ENCODE measurements around the gene ODF2. TPM values are rescaled to one million over a fixed set of nuclear protein-coding genes. Genes with fewer than 3 reads are reported as not detected.

The ODF2 gene
- total and polyA plus RNA-seq, 2 donors (not counting 3 experiments of a cell fraction or from before 2014, with no cell fraction given), result 16.7 to 49.5 TPM

DNA sequence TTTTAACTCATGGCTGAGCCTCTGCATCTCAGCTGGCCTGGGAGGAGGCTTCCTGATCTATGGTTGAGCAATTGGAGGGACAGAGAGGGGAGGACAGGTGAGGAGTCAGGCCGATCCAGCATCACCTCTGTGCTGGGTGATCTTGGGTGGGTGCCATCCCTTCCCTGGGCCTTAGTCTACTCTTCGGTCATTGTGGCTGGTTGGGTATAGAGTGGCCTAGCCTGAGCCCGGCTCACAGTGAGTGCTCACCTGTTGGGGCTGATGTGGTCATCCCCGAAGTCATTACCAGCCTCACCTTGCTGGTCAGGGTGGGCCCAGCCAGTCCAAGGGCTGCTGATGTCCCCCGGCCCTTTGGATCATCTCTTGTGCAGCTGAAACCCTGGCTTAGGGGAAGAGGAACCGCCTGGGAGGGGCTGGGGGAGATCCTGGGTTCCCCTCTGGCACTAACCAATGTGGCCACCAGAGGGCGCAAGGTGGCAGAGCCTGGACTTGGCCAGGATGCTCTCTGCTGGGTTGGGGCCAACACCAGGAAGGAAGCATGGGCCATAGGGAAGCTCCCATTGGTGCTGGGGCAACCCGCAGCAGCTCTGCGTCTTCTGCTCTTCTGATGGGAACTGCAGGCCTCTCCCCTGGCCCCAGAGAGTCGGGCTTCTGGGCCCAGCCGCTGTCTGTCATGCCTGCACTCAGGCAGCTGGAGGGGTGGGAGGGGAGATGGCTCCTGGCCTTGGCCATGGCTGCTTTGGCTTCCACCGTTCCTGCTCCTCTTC, 17.3 kb upstream of the ODF2 start:
- peak overlapping the region; percentile 46 for H2AFZ ChIP-seq (ENCODE audit: low read depth, low read length)
- FAIRE-seq (peak; percentile 98), DNase-seq (ENCODE audit: low read depth, low spot score) (peak; percentile 78)
- H3K27me3 ChIP-seq (ENCODE audit: control insufficient read depth in 2 of 2, insufficient read depth in 2 of 2, low read length in 2 of 2), result no peaks in the 10 kb centered on the region
- peaks cover 2% of the 10 kb centered on the region for H3K4me1 ChIP-seq (ENCODE audit: control insufficient read depth, extremely low read depth, insufficient read depth, low read length)
- no peak for TF ChIP-seq FOS (IDR thresholded peaks at IDR 0.05; ENCODE audit: borderline replicate concordance, insufficient read depth, low read length)
- TF ChIP-seq, protein P1, sequence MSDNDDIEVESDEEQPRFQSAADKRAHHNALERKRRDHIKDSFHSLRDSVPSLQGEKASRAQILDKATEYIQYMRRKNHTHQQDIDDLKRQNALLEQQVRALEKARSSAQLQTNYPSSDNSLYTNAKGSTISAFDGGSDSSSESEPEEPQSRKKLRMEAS (IDR thresholded peaks at IDR 0.05; ENCODE audit: insufficient read depth, insufficient read length), result no peak
- no peak for TF ChIP-seq GATA2 (IDR thresholded peaks at IDR 0.05; ENCODE audit: insufficient read depth, insufficient read length, low read depth, low read length)
- peak; percentile 92 to 98 for TF ChIP-seq CTCF (IDR thresholded peaks at IDR 0.05; ENCODE audit: extremely low read depth in 1 of 2, insufficient read depth in 1 of 2, low read depth in 1 of 2, low read length in 2 of 2)
- peak; percentile 80 for TF ChIP-seq POLR2AphosphoS5 (IDR thresholded peaks at IDR 0.05; ENCODE audit: insufficient read depth, low read depth, low read length)
- peak; percentile 63 for TF ChIP-seq POLR2A (IDR thresholded peaks at IDR 0.05; ENCODE audit: low read depth, low read length)
- TF ChIP-seq EZH2 (IDR thresholded peaks at IDR 0.05; ENCODE audit: borderline replicate concordance, low read depth, low read length, severe bottlenecking), result no peak
- peak; percentile 9 for TF ChIP-seq MYC (IDR thresholded peaks at IDR 0.05; ENCODE audit: low read depth, low read length)
- TF ChIP-seq JUN (IDR thresholded peaks at IDR 0.05; ENCODE audit: borderline replicate concordance, insufficient read depth, insufficient read length, low read depth), result no peak
- intact Hi-C loops (cut with micrococcal nuclease) (loop anchor here (1.0 to 5.0 kb wide), 5 partner anchors 18 to 126 kb away; partner anchors contain the start of genes GLE1, ODF2 and SPTAN1), dilution Hi-C loops (cut with MboI; ENCODE audit: extremely low pct_ligation_motif_present, low sequenced_read_pairs) (no loop called here)
- H3K9ac ChIP-seq (replicated peaks; ENCODE audit: extremely low read depth, insufficient read depth, low read length), result no peak overlapping the region
- H3K9me3 ChIP-seq (replicated peaks; ENCODE audit: control insufficient read depth, insufficient read depth, low read length), result no peaks in the 10 kb centered on the region
- H3K36me3 ChIP-seq (ENCODE audit: control insufficient read depth in 2 of 2, extremely low read depth in 1 of 2, insufficient read depth in 2 of 2, low read length in 2 of 2), result peaks cover 0 to 2% of the 10 kb centered on the region in 2 experiments
- POLR2A ChIA-PET, result interaction anchor here (0.7 to 1.2 kb wide), 2 partner anchors 18 to 115 kb away, joined by 3 read pairs; partner anchors contain the start of genes CERCAM and SPTAN1
- H3K27ac ChIP-seq (ENCODE audit: insufficient read depth, low read depth, low read length), result no peak overlapping the region
- no peaks in the 10 kb centered on the region for H3K9me1 ChIP-seq (replicated peaks; ENCODE audit: control insufficient read depth, extremely low read depth, insufficient read depth, low read length)
- H3K4me3 ChIP-seq (replicated peaks in 1 of 3; ENCODE audit: insufficient read depth in 1 of 3, low read depth in 1 of 3, low read length in 3 of 3), result no peak overlapping the region
- no peaks in the 10 kb centered on the region for H4K20me1 ChIP-seq (replicated peaks; ENCODE audit: control insufficient read depth, extremely low read depth, insufficient read depth, low read length)
- BruUV-seq (replicated peaks), result no TSS peak
- CTCF ChIA-PET, result interaction anchor here (0.5 to 2.9 kb wide), 53 partner anchors 9 to 323 kb away, joined by 3 to 57 read pairs (median 5); partner anchors contain the start of genes CERCAM, GLE1, ODF2 and SPTAN1
- no peak overlapping the region for H3K4me2 ChIP-seq (ENCODE audit: insufficient read depth, low read length)
- H3K79me2 ChIP-seq (ENCODE audit: control insufficient read depth, insufficient read depth, low read length), result no peaks in the 10 kb centered on the region
